ENCODE measurements around the gene IFNL1. TPM values are rescaled to one million over a fixed set of nuclear protein-coding genes. Genes with fewer than 3 reads are reported as not detected.

Gene IFNL1
- not detected in 3 replicates for total RNA-seq
- long read RNA-seq = 0 reads

DNA sequence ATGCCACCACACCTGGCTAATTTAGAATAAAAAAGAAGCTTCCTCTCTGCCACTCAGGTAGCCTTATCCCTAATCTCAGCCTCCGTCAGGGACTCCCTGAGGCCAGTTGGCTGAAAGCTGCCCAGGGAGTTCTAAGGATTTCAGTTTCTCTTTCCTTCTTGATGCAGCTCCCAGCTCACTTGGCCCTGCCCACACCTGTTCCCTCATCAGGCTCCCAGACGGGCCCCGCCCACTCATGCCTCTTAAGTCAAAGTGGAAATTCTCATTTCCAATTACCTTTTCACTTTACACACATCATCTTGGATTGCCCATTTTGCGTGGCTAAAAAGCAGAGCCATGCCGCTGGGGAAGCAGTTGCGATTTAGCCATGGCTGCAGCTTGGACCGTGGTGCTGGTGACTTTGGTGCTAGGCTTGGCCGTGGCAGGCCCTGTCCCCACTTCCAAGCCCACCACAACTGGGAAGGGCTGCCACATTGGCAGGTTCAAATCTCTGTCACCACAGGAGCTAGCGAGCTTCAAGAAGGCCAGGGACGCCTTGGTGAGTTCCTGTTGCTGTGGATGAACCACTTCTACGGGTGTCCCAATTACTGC lies at the start of gene IFNL1:
TSS of gene IFNL1 (plus strand) at position 353 of the 591 bp plus-strand sequence. CDS start at position 368, 15 bp downstream.
- H3K27ac Mint-ChIP-seq (ENCODE audit: unreplicated experiment) = no peak within 1 kb of the TSS
- no peak within 1 kb of the TSS for H3K4me3 Mint-ChIP-seq (ENCODE audit: unreplicated experiment)

DNA sequence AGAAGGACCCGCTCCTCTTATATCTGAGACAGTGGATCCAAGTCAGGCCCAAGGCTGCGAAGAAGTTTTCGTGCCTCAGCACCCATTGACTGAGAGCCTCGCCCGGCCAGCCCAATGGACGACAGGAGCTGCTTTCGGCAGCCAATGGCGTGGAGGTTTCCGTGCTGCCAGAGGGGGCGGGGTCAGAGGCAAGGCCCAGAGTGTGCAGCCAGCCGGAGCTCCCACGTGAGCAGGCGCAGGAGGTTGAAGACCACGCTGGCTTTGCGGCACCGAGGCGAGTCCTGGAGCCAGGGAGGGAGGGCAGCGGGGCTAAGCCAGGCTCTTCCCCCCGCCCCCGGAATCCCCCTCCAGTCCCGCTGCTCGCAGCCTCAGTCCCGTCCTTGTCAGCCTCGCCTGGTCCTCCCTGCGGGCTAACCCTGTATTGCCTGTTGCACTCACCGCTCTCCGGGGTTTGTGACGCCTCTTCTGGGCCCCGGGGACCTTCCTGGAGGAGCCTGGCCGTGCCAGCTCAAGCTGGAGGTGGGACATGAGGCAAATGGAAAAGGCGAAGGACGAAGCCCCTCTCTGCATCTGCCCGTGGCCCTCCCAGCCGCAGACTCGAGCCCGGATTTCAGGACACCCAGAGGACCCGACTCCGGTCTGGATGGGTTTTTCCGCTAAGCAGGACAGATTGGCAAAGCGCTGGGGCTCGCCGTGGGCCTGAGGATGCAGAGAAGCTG lies 49.1 kb upstream of the IFNL1 start:
- no peak for TF ChIP-seq CTCF (IDR thresholded peaks at IDR 0.05)
- H3K4me3 Mint-ChIP-seq (ENCODE audit: unreplicated experiment) = no peak overlapping the region
- no peak for DNase-seq (ENCODE audit: low spot score)
- H3K4me1 Mint-ChIP-seq (ENCODE audit: low read depth) = peaks cover 2% of the 10 kb centered on the region
- H3K36me3 Mint-ChIP-seq (ENCODE audit: low read depth) = no peaks in the 10 kb centered on the region
- no peaks in the 10 kb centered on the region for H3K9me3 Mint-ChIP-seq (ENCODE audit: low read depth)
- H3K27ac Mint-ChIP-seq (ENCODE audit: unreplicated experiment) = no peak overlapping the region
- H3K27me3 Mint-ChIP-seq (ENCODE audit: low read depth) = peaks cover 49% of the 10 kb centered on the region

More for the DNA sequence above, at the start of gene IFNL1:
- Mint-ChIP-seq H3K27me3 (ENCODE audit: low read depth) (peaks cover 52% of the 10 kb centered on the region), H3K9me3 (ENCODE audit: low read depth) (no peaks in the 10 kb centered on the region), H3K4me1 (ENCODE audit: low read depth) (no peaks in the 10 kb centered on the region), H3K36me3 (ENCODE audit: low read depth) (no peaks in the 10 kb centered on the region)
- no peak for DNase-seq (ENCODE audit: low spot score)
- TF ChIP-seq CTCF (IDR thresholded peaks at IDR 0.05) = no peak

- no peak overlapping the region for H3K27ac Mint-ChIP-seq (ENCODE audit: unreplicated experiment)
- TF ChIP-seq CTCF (IDR thresholded peaks at IDR 0.05) = no peak
- H3K4me1 Mint-ChIP-seq (ENCODE audit: low read depth) = peaks cover 2% of the 10 kb centered on the region
Observed at GRCh38 chr19:39247701-39248664, 48.2 kb upstream of the IFNL1 start.

DNA sequence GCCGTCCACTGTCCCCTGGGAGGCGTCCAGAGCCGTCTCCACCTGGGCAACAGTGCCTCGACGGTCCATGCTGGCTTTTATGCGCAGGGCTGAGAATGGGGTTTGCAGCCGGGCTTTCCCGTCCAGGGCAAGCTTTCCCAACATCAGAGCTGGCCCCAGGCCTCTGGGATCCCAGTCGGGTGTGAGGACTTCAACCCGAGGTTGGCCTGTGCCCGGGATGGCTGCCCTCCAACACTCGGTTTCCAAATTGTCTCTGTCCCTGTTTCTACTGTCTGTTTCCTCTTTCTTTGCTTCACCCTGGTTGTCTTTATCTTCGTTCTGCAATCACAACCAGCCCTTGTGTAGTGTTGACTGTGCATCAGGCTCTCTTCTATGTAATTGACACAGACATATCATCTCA lies 47.4 kb upstream of the IFNL1 start, which contains the start of gene IFNL4:
TSS of gene IFNL4 (minus strand) at position 51 of the 400 bp plus-strand sequence.
- Mint-ChIP-seq H3K4me1 (ENCODE audit: low read depth) (peaks cover 2% of the 10 kb centered on the region), H3K27ac (ENCODE audit: unreplicated experiment) (no peak within 1 kb of the TSS), H3K36me3 (ENCODE audit: low read depth) (no peaks in the 10 kb centered on the region), H3K9me3 (ENCODE audit: low read depth) (no peaks in the 10 kb centered on the region), H3K4me3 (ENCODE audit: unreplicated experiment) (no peak within 1 kb of the TSS), H3K27me3 (ENCODE audit: low read depth) (peaks cover 56% of the 10 kb centered on the region)
- no peak for TF ChIP-seq CTCF (IDR thresholded peaks at IDR 0.05)
- no peak for DNase-seq (ENCODE audit: low spot score)

More at GRCh38 chr19:39247701-39248664, 48.2 kb upstream of the IFNL1 start:
- DNase-seq (ENCODE audit: low spot score) = no peak
- Mint-ChIP-seq H3K9me3 (ENCODE audit: low read depth) (no peaks in the 10 kb centered on the region), H3K4me3 (ENCODE audit: unreplicated experiment) (no peak overlapping the region), H3K36me3 (ENCODE audit: low read depth) (no peaks in the 10 kb centered on the region), H3K27me3 (ENCODE audit: low read depth) (peaks cover 56% of the 10 kb centered on the region)

GRCh38 chr19:39251081-39251480 lies 45.1 kb upstream of the IFNL1 start:
- DNase-seq (ENCODE audit: low spot score) = no peak
- Mint-ChIP-seq H3K9me3 (ENCODE audit: low read depth) (no peaks in the 10 kb centered on the region), H3K27me3 (ENCODE audit: low read depth) (peaks cover 57% of the 10 kb centered on the region), H3K4me3 (ENCODE audit: unreplicated experiment) (no peak overlapping the region), H3K36me3 (ENCODE audit: low read depth) (no peaks in the 10 kb centered on the region), H3K4me1 (ENCODE audit: low read depth) (peaks cover 2% of the 10 kb centered on the region), H3K27ac (ENCODE audit: unreplicated experiment) (no peak overlapping the region)
- no peak for TF ChIP-seq CTCF (IDR thresholded peaks at IDR 0.05)

Measured in chondrocyte (in vitro differentiated cells).